ENCODE results near the gene PIAS1.

PIAS1 gene

DNA sequence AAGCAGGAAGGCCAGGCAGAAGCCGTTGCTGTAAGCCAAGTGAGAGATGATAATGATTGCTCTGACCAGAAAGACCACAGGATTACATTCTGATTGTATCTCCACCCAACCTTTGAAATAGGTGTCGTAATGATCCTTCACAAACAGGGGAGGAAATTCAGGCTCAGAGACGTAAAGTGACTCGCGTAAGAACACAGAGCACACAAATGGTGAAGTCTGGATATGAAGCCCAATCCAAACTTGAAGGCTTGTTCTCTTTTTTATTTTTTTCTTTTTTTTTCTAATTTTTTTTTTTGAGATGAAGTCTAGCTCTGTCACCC, 25.3 kb upstream of the PIAS1 start:
- TF ChIP-seq, protein P1, sequence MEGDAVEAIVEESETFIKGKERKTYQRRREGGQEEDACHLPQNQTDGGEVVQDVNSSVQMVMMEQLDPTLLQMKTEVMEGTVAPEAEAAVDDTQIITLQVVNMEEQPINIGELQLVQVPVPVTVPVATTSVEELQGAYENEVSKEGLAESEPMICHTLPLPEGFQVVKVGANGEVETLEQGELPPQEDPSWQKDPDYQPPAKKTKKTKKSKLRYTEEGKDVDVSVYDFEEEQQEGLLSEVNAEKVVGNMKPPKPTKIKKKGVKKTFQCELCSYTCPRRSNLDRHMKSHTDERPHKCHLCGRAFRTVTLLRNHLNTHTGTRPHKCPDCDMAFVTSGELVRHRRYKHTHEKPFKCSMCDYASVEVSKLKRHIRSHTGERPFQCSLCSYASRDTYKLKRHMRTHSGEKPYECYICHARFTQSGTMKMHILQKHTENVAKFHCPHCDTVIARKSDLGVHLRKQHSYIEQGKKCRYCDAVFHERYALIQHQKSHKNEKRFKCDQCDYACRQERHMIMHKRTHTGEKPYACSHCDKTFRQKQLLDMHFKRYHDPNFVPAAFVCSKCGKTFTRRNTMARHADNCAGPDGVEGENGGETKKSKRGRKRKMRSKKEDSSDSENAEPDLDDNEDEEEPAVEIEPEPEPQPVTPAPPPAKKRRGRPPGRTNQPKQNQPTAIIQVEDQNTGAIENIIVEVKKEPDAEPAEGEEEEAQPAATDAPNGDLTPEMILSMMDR (IDR thresholded peaks at IDR 0.05), result no peak

DNA sequence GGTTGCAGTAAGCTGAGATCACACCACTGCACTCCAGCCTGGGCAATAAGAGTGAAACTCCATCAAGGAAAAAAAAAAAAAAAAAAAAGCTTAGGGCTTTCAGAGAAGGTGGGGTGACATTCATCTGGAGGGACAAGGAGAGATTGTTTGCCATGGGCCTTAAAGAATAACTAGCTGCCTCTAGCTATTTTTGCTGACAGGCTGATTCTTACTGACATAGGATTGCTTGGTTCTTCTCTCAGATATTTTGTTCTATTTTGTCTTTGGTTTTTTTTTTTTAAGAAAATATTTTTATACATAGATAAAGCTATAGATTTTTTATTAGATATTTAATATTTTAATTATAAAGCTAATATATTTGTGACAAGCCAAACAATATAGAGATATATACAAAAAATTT, 24.2 kb upstream of the PIAS1 start:
- TF ChIP-seq, protein P1 (IDR thresholded peaks at IDR 0.05), result no peak

DNA sequence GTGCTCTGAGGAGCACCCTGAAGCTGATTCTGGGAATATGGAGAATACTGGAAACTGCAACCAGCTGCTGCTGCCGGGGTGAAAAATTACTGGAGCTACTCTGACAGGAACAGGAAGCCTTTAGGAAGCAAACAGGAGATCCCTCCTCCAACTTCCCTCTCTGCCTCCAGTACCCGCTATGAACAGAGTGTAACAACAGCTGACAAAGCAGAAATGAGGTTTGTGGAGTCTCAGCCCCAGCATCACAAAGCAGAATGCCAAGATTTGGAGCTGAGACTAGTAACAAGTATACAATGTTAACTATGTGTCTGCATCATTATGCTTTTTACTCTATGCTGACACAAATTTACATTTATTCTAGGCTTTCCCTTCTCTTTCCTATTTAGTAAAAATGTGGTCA, 22.7 kb upstream of the PIAS1 start:
- TF ChIP-seq, protein P1 (IDR thresholded peaks at IDR 0.05), result no peak

DNA sequence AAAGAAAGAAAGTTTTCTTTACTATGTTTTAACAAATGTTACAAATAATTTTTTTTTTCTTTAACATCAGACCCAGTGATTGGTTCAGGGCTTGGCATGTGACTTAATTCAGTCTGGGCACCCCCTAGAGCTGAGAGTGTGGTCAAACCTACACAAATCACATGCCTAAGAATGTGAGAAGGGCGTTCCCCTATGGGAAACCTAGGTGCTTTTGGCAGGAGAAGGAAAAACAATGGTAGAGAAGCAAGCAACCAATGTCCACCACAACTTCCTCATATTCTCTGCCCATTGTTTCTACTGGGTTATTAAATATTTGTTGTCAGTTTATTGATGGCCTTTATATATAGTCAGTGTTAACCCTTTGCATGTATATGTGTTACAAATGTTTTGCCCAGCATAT, 21.4 kb upstream of the PIAS1 start:
- TF ChIP-seq, protein P1 (IDR thresholded peaks at IDR 0.05), result no peak

DNA sequence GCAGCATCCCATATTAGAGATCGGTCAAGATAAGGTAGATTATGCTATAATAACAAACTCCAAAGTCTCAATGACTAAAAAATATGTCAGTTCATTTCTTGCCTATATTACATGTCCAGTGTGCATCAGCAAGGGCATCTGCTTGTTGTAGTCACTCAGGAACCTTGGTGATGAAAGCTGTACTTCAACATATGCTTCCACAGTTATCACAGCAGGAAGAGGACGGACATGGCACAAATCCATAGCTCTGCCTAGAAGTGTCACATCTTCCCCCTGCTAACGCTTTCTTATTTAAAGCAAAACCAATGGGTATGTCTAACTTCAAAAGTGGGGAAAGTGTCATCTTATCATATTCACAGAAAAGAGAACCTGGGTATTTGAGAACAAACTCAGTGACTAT, 20.0 kb upstream of the PIAS1 start:
- TF ChIP-seq, protein P1 (IDR thresholded peaks at IDR 0.05), result no peak

DNA sequence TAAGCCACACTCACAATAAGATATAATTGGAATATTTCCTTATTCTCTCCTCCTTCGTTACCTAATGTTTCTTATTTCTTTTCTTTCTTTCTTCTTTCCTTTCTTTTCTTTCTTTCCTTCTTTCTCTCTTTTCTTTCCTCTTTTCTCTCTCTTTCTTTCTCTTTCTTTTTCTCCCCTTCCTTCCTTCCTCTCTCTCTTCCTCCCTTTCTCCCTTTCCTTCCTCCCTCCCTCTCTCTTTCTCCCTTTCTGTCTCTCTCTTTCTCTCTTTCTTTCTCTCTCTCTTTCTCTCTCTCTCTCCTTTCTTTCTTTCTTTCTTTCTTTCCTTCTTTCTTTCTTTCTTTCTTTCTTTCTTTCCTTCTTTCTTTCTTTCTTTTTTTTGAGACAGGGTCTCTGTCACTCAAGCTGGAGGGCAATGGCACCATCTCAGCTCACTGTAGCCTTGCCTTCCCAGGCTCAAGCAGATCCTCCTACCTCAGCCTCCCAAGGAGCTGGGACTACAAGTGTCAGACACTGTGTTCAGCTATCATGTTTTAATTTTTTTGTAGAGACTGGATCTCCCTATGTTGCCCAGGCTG, 19.3 kb upstream of the PIAS1 start:
- TF ChIP-seq, protein P1 (IDR thresholded peaks at IDR 0.05), result no peak

DNA sequence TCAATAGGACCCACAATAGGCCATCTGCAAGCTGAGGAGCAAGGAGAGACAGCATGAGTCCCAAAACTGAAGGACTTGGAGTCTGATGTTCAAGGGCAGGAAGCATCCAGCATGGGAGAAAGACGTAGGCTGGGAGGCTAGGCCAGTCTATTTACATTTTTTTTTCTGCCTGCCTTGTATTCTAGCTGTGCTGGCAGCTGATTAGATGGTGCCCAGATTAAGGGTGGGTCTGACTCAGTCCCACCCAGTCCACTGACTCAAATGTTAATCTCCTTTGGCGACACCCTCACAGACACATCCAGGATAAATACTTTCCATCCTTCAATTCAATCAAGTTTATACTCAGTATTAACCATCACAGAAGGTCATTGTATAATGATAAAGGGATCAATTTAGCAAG, 15.9 kb upstream of the PIAS1 start:
- TF ChIP-seq, protein P1 (IDR thresholded peaks at IDR 0.05), result no peak

DNA sequence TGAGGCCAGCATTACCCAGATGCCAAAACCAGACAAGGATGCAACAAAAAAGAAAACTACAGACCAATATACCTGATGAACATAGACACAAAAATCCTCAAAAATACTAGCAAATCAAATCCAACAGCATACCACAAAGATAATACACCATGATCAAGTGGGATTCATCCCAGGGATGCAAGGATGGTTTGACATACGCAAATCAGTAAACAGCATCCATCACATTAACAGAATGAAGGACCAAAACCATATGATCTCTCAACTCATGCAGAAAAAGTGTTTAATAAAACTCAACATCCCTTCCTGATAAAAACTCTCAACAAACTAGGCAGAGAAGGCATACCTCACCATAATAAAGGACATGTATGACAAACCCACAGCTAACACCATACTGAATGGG, 14.0 kb upstream of the PIAS1 start:
- TF ChIP-seq, protein P1 (IDR thresholded peaks at IDR 0.05), result no peak
